Measurements from ENCODE around the gene MGMT.

The MGMT gene

DNA sequence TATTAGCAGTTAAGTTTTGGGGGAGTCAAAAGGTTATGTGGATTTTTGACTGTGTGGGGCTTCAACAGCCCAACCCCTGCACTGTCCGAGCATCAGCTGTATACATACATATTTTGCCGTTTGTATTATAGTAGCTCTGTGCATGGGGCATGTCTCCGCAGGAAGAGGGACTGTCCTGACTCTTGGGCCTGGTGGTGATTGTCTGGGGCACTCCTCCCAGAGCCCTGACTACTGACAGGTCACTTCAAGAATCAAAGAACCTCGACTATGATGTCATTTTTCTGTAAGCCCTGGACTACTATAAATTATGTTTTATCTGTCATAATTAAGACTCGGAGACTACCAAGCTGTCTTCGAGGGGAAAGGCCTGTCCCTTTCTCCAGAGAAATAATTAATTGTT is 51.8 kb downstream of the MGMT start:
- FAIRE-seq = no peak

DNA sequence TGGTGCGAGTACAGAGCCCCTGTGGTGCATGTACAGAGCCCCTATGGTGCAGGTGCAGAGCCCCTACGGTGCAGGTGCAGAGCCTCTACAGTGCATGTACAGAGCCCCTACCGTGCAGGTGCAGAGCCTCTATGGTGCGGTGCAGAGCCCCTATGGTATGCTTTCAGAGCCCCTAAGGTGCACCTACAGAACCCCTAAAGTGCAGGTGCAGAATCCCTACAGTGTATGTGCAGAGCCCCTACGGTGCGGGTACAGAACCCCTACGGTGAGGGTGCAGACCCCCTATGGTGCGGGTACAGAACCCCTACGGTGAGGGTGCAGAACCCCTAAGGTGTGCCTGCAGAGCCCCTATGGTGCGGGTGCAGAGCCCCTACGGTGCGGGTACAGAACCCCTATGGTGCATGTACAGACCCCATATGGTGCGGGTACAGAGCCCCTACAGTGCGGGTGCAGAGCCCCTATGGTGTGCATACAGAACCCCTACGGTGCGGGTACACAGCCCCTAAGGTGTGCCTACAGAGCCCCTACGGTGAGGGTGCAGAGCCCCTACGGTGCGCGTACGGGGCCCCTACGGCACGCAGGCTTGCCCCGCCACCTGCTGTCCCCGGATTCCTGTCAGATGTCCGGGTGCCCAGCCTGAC is 53.5 kb downstream of the MGMT start:
- FAIRE-seq (no peak), DNase-seq (ENCODE audit: low spot score) (no peak)

More for the DNA sequence above, 51.8 kb downstream of the MGMT start:
- DNase-seq (ENCODE audit: low spot score) = no peak

- FAIRE-seq (no peak), DNase-seq (ENCODE audit: low spot score) (no peak)
Measured at GRCh38 chr10:129521161-129522025, 54.4 kb downstream of the MGMT start.

DNA sequence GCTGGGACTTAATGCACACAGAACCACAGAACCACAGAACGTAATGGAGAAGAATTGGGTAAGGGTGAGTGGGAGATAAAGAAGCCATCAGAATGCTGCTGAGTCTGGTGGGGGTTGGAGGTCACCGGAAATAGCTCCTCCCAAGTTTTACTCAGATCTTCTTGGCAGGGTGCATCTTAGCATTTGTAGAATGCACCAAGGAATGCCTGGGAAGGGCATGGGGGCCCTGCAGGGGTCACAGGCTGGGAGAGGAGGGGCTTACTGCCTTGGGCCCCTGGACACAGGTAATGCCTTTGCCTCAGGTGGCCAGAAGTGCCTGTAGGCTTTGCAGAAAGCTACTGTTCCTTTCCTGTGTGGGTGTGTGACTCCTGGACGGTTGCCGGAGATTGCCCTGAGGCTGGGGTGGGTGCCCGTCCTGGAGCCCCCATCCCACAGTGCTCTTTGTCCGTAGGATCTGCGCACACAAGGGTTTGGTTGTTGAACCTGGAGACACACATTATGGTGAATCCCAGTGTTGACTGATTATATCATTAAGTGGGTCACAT is 55.1 kb downstream of the MGMT start:
- DNase-seq (ENCODE audit: low spot score) = no peak

GRCh38 chr10:129523031-129523722 is 56.1 kb downstream of the MGMT start:
- DNase-seq (ENCODE audit: low spot score) = no peak
- no peak for FAIRE-seq

More for the DNA sequence above, 55.1 kb downstream of the MGMT start:
- no peak for FAIRE-seq

GRCh38 chr10:129523723-129524316 is 56.8 kb downstream of the MGMT start:
- FAIRE-seq = no peak
- no peak for DNase-seq (ENCODE audit: low spot score)

DNA sequence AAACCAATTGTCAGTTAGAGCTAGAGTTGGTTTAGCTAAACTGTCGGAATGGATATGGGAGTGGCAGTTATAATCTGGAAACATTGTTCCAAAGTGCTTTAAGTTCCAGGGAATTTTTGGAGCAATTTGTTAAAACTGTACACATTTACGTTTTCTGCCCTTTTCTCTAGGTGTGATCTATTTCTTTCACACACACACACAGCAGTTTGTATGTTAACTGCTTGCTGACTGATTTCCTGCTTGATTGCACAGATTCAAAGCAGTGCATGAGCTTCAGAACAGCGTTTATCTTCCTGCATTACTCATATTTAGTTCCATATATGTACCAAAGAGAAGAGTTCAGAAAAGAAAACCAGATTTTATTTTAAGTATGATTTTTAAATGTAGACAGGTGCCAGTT is 57.9 kb downstream of the MGMT start:
- DNase-seq (ENCODE audit: low spot score) (no peak), FAIRE-seq (no peak)

GRCh38 chr10:129525401-129525801 is 58.4 kb downstream of the MGMT start:
- FAIRE-seq (no peak), DNase-seq (ENCODE audit: low spot score) (peak; percentile 58)

DNA sequence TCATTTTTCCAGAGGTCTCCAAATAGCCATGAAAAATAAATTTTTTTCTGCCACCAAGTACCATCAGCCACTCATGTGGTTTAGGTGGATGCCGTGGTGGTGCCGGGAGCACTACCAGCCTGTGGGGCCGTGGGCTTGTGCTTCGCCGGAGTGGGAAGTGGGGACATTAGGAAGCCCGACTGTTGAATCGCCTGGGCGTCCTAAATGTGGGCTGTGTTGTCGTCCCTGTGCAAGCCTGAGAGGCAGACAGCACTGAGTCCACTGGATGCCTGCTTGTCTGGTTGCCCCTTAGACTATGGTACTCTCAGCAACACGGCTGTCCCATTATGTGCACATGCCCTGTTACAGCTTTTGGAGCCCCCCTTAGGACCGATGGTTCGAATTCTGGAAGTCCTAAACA is 59.9 kb downstream of the MGMT start:
- no peak for FAIRE-seq
- no peak for DNase-seq (ENCODE audit: low spot score)

- FAIRE-seq (no peak), DNase-seq (ENCODE audit: low spot score) (no peak)
Measured at GRCh38 chr10:129528376-129528978, 61.4 kb downstream of the MGMT start.

DNA sequence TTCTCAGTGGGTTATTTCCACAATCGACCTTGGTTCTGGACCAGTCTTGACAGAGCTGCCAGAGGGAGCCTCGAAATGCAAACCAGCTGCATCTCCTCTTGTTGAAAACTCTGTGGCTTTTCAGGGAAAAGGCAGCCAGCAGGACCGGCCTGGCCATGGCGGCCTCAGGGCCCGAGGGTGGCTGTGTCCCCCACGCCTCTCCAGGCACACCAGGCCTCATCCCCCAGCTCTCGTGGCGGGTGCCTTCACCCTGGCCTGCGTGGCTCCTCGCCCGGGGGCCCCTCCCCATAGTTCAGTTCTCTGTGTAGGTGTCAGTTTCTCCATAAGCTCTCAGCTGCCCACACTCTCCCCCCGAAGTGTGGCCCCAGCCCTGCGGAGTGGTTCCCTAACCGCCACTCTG is 63.5 kb downstream of the MGMT start:
- DNase-seq (ENCODE audit: low spot score) (no peak), FAIRE-seq (no peak)

DNA sequence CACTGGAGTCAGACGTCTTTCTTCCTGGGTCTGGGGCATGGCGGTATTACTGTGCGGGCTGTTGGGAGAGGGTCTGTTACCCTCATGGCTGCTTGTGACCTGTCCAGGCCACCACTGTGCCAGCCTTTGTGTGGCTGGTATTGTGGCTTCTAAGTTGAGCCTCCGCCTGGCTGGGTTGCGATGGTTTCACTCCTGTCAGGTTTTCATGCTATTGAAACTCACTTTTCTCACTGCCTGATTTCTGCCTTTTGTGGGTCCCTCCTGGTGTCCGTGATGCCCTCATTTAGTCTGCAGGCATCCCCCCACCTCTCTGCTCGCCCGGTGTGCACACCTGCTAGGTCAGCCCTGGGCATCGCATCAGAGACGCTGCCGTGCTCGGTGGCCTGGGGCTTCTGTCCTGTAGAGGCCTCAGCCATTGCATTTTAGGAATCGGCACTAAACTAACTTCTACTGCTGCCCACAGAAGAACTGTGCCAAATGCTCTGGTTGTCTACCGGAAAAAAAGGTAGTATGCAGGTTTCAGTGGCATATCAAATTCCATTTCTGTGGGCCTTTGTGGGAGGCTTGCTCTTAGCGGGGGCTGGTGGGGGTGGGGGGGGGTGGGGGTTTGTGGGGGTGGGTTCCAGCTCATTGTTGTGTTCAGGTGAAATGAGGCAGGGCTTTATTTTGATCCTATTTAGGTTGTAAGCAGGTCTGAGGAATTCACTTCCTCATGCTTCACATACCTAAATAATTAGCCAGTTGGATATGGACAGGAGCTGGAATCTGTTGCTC is 64.3 kb downstream of the MGMT start:
- FAIRE-seq (no peak), DNase-seq (ENCODE audit: low spot score) (peak; percentile 47)

DNA sequence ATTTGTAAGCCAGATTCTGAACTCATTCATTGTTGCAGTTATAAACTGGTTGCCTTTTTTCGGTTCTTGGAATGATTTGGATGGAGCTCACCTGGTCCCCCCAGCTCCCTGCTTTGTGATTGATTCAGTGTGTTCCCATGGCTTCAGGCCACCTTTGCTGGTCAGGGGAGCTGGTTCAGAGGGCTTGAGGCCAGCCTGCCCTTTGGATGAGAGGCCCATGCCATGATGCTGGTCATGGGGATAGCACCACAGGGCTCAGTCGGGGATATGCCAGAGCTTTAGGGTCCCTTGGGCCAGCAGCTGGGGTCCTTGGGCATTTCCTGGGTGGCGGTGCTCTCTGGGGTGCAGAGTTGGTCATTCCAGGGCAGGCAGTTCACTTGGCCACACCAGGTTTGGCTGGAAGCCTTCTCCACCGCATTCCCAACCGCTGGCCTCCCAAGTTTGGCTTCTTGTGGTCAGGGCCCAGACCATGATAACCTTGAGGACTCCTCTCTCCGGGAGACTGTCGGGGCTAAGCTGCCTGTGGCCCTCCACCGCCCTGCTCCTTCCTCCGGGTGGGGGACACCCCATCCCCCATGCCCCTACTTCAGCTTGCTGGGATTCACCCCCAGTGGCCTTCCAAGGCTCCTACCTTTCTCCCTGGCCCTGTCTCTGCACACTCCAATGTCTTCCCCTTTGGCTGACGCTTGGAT is 65.1 kb downstream of the MGMT start:
- peak; percentile 18 for DNase-seq (ENCODE audit: low spot score)
- no peak for FAIRE-seq

DNA sequence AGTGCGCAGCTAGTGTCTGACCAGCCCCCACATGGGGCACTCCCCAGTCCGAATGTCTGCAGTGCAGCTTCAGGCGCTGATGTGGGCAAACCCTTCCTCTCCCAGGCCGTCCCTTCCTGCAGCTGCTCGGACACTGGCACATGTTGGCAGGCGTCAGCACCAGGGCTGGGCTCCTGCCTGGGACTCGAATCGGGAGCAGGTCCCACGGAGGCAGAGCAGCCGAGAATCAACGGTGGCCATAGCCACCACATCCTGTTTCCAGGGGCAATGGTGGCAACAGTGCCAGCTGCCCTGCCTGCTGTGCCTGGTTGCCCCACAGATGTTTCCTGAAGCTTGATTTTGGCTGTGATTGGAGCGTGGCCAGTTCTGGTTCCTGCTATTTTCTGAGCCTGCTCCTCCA is 65.8 kb downstream of the MGMT start:
- DNase-seq (ENCODE audit: low spot score) (no peak), FAIRE-seq (no peak)

DNA sequence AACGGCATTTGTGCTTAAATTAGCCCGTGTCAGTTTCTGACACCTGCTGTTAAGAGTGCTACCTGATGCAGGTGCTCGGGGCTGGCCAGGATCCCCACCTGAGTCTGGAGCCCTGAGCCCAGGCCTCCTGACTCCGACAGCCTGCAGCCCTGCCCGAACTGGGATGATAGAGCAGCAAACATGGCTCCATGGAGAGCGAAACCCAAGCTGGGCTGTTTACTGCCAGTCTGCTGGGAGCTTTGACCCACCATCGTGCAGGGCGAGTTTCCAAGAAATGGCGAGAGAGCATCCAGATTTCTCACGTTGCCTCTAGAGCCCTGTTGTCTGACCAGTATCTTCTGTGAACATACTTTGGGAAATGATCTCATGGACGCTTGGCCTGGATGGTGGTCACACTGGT is 66.2 kb downstream of the MGMT start:
- FAIRE-seq = no peak
- no peak for DNase-seq (ENCODE audit: low spot score)

GRCh38 chr10:129534826-129535225 is 67.8 kb downstream of the MGMT start:
- DNase-seq (ENCODE audit: low spot score) (no peak), FAIRE-seq (no peak)

- no peak for FAIRE-seq
- DNase-seq (ENCODE audit: low spot score) = no peak
Measured at GRCh38 chr10:129536336-129536735, 69.3 kb downstream of the MGMT start.

DNA sequence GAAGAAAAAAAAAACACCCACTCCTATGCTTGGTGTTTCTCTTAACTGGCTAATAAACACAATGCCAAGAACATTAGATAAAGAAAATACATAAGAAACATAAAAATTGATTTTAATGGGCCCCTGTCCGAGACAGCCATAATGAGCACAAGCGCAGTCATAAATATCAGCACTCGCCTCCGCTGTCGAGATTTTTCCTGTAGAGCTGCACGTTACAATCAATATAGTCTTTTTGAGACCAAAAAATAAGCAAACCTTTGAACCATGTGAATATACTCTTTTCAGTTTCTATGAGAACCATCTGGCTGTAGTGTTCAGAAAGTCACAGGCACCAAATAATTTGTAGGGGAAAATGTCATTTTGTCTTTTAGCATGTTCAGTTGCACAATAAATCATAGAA is 70.1 kb downstream of the MGMT start:
- no peak for FAIRE-seq
- no peak for DNase-seq (ENCODE audit: low spot score)

DNA sequence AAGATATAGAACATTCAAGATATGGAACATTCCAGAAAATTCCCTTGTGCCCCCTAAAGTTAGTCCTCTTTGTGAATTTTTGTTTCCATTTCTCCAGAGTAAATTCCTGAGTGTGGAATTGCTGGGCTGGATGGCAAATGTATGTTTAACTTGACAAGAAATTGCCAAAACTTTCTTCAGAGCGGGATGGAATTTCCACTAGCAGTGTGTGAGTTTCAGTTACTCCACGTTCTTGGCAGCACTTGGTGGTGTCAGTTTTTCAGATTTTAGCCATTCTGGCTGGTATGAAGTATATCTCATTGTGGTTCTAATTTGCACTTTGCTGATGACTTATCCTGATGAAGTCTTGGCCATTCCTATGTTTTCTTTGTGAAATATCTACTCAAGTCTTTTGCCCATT is 71.2 kb downstream of the MGMT start:
- DNase-seq (ENCODE audit: low spot score) = no peak
- no peak for FAIRE-seq

DNA sequence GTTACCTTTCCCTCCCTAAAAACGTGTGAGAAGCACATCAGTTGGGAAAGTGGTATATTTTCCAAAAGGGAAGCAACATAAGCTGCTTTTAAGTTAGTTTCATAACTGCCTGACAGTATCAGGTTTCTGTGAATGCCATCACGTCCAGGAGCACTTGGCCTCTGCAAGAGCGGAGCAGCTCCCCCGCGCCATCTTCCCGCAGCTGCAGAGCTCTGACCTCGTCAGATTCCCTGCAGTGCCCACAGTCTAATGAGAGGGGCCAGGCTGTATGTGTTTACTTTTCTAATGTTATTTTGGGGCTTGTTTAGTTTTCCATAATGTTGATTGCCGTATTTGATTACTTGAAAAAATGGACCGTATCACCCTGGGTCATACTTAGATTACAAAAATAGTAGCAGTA is 74.2 kb downstream of the MGMT start:
- FAIRE-seq = no peak
- DNase-seq (ENCODE audit: low spot score) = no peak
